ENCODE results near the gene BATF. TPM values are rescaled to one million over a fixed set of nuclear protein-coding genes. Genes with fewer than 3 reads are reported as not detected.

The BATF gene
- total RNA-seq, 4 donors from 2014 or later, result 0.36 to 5.2 (median 1.1) TPM

DNA sequence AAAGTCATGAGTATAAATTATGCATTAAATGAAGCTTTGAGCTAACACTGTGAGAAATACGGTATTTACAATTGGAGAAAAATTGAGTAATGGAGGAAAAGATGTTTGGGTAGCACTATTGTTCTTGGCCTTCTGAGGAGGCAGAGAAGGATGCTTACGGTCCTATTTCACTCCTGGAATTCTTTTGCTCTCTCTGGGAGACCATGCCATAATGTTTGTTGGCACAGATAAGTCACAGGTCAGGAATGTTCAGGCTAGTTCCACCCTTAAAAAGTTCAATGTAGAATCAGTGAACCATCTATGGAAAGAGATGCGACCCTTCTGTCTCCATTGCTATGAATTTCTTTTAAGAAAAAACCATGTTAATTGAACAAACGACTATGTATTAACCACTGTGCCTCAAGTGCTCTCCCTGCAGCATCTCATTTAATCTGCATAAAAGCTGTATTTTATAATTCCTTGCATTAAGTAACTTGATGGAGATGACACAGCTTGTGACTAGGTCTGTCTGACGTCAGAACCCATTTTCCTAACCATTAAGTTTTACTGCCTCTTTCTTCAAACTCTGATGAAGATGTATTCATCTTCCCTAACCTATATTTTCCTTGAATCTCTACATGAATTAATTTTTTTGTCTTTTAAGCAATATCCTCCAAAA is 9.5 kb downstream of the BATF start:
- intact Hi-C loops (cut with DNase I; ENCODE audit: low total_unique reads) (no loop called here), in situ Hi-C loops (cut with MboI; ENCODE audit: low sequenced_read_pairs in 4 of 4) (no loop called here)
- Histone ChIP-seq H3K4me3 (no peak overlapping the region), H3K36me3 (no peaks in the 10 kb centered on the region), H3K9me3 (no peaks in the 10 kb centered on the region), H3K27ac (no peak overlapping the region), H3K4me1 (peaks cover 21% of the 10 kb centered on the region in 2 donors), H3K27me3 (no peaks in the 10 kb centered on the region)
- TF ChIP-seq POLR2A (IDR thresholded peaks at IDR 0.05), result no peak
- TF ChIP-seq, protein P1, sequence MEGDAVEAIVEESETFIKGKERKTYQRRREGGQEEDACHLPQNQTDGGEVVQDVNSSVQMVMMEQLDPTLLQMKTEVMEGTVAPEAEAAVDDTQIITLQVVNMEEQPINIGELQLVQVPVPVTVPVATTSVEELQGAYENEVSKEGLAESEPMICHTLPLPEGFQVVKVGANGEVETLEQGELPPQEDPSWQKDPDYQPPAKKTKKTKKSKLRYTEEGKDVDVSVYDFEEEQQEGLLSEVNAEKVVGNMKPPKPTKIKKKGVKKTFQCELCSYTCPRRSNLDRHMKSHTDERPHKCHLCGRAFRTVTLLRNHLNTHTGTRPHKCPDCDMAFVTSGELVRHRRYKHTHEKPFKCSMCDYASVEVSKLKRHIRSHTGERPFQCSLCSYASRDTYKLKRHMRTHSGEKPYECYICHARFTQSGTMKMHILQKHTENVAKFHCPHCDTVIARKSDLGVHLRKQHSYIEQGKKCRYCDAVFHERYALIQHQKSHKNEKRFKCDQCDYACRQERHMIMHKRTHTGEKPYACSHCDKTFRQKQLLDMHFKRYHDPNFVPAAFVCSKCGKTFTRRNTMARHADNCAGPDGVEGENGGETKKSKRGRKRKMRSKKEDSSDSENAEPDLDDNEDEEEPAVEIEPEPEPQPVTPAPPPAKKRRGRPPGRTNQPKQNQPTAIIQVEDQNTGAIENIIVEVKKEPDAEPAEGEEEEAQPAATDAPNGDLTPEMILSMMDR (IDR thresholded peaks at IDR 0.05 in 4 of 5, conservative IDR thresholded peaks at IDR 0.05 in 1 of 5), result no peak
- no peak for DNase-seq
- ATAC-seq, result no peak

DNA sequence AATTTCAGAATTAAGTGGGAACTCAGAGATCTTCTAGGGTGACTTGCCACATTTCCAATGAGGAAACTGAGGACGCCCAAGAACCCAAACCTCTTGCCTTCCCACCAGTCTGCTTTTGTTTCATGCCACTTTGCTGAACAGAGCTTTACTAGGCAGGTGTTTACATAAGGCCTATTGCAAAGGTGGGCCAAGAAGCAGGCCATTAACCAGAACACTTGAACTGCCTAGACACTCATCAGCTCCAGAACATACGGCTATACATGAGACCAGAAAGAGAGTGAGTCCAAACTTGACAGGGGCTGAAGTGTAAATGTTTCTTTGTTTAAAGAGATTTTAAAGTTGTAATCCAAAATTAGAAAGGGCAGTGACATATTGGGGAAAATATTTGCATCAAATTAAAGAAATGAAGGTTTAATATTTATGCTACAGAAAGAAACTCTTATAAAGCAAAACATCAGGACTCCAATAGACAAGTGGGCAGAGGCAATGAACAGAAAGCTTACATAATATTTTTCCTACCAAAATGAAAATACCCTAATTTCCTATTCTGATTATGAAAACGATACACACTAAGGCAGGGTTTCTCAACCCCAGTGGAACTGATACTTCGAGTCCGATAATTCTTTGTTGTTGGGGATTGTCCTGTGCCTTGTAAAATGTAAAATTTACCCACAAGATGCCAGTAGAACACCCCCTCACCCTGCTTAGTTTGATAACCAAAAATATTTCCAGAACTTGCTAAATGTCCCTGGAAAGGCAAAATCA is 11.7 kb downstream of the BATF start:
- Histone ChIP-seq H3K27me3 (no peaks in the 10 kb centered on the region), H3K27ac (peak overlapping the region; percentile 86 to 97 (median 94)), H3K36me3 (no peaks in the 10 kb centered on the region), H3K4me3 (no peak overlapping the region), H3K9me3 (no peaks in the 10 kb centered on the region), H3K4me1 (peaks cover 21 to 28% of the 10 kb centered on the region in 2 donors)
- in situ Hi-C loops (cut with MboI; ENCODE audit: low sequenced_read_pairs in 4 of 4), result no loop called here
- intact Hi-C loops (cut with DNase I; ENCODE audit: low total_unique reads), result loop anchor here (2.0 kb wide), 1 partner anchor 27 kb away; no protein-coding TSS in a partner anchor
- TF ChIP-seq, protein P1 (IDR thresholded peaks at IDR 0.05 in 4 of 5, conservative IDR thresholded peaks at IDR 0.05 in 1 of 5), result no peak
- no peak for TF ChIP-seq POLR2A (IDR thresholded peaks at IDR 0.05)
- no peak for DNase-seq
- ATAC-seq, result no peak

DNA sequence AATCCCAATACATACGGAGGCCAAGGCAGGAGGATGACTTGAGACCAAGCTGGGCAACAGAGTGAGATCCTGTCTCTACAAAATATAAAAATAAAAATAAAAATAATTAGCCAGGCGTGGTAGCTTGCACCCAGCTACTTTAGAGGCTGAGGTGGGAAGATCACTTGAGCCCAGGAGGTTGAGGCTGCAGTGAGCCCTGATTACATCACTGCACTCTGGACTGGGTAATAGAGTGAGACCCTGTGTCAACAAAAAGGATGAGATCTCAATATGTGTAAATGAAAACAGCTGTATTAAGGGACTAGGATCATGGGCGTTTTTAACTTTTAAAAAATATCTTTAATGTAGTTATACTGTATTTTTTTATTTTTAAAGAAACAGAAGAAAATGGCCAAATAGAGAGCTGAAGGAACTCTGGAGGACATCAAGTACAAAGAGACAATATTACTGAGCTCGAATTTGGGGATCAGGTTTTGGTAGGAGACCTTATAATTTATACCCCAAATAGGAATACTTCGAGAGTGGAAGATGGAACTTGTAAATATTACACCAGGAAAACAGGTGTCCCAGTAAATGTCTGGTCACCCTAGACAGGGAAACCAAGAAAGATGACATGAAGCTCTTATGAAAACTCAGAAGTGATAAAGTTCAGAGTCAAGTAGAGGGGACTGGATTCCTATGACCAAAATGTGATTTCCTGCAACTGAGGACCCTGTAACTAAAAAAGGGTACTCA is 13.1 kb downstream of the BATF start:
- in situ Hi-C loops (cut with MboI; ENCODE audit: low sequenced_read_pairs in 4 of 4), result no loop called here
- DNase-seq, result no peak
- Histone ChIP-seq H3K36me3 (no peaks in the 10 kb centered on the region), H3K27me3 (no peaks in the 10 kb centered on the region), H3K9me3 (no peaks in the 10 kb centered on the region), H3K27ac (peak overlapping the region; percentile 86 to 97 (median 94)), H3K4me1 (peaks cover 21 to 28% of the 10 kb centered on the region in 2 donors), H3K4me3 (no peak overlapping the region)
- intact Hi-C loops (cut with DNase I; ENCODE audit: low total_unique reads), result loop anchor here (2.0 kb wide), 1 partner anchor 25 kb away; no protein-coding TSS in a partner anchor
- ATAC-seq, result peak; percentile 54 to 79
- TF ChIP-seq, protein P1 (IDR thresholded peaks at IDR 0.05 in 4 of 5, conservative IDR thresholded peaks at IDR 0.05 in 1 of 5), result no peak
- TF ChIP-seq POLR2A (IDR thresholded peaks at IDR 0.05), result no peak

DNA sequence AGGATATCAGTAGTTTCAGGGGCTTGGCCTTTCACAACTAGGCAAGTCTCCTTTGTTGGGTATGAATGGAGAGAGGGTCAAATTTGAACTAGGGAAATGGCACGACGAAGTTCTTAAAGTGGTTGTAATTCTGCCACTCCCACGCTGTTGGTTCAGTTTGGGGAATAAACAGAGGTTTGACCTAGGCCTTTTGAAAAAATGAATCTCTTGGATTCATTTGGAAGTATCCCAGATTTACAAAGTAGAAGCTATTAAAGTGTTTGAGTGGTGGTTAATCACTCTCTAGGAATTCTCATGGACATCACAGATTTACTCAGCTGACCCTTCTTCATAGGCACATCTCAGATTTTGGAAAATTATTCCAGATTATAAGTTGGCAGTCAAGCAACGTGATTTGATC is 14.8 kb downstream of the BATF start:
- no peak overlapping the region for H3K4me3 ChIP-seq
- no peak for DNase-seq
- H3K27me3 ChIP-seq, result no peaks in the 10 kb centered on the region
- ATAC-seq, result no peak
- no peaks in the 10 kb centered on the region for H3K9me3 ChIP-seq
- TF ChIP-seq, protein P1 (IDR thresholded peaks at IDR 0.05 in 4 of 5, conservative IDR thresholded peaks at IDR 0.05 in 1 of 5), result no peak
- no peak for TF ChIP-seq POLR2A (IDR thresholded peaks at IDR 0.05)
- intact Hi-C loops (cut with DNase I; ENCODE audit: low total_unique reads), result no loop called here
- H3K36me3 ChIP-seq, result no peaks in the 10 kb centered on the region
- peak overlapping the region; percentile 86 to 97 (median 94) for H3K27ac ChIP-seq
- in situ Hi-C loops (cut with MboI; ENCODE audit: low sequenced_read_pairs in 4 of 4), result no loop called here
- peaks cover 21 to 28% of the 10 kb centered on the region in 2 donors for H3K4me1 ChIP-seq

Measured in gastrocnemius medialis (tissue), 4 donors.